GM21447 (cell line): Measurements from ENCODE around the gene TRPC4.

Source experiments
- ATAC-seq: cut with Tn5 transposase; IDR thresholded peaks from one replicate; pipeline ENCODE4 v1.9.1; 2021; ENCODE audit not compliant: unreplicated experiment

TRPC4 gene

DNA sequence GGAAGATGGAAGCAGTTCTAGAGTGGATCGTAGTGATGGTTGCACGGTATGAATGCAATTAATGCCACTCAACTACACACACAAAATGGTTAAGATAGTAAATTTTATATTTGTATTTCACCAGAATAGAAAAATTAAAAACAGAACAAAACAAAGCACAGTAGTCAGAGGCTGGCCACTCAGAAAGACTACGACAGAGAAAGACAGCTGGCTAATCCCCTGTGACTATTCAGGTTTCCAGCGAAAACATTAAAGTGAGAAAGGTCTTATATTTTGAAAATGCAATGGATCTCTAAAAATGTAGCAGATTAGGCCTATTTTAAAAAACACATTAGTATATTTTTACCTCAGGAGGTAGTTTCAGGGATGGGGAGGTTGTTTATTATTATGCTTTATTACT is 139.7 kb downstream of the TRPC4 start:
- no peak for ATAC-seq

DNA sequence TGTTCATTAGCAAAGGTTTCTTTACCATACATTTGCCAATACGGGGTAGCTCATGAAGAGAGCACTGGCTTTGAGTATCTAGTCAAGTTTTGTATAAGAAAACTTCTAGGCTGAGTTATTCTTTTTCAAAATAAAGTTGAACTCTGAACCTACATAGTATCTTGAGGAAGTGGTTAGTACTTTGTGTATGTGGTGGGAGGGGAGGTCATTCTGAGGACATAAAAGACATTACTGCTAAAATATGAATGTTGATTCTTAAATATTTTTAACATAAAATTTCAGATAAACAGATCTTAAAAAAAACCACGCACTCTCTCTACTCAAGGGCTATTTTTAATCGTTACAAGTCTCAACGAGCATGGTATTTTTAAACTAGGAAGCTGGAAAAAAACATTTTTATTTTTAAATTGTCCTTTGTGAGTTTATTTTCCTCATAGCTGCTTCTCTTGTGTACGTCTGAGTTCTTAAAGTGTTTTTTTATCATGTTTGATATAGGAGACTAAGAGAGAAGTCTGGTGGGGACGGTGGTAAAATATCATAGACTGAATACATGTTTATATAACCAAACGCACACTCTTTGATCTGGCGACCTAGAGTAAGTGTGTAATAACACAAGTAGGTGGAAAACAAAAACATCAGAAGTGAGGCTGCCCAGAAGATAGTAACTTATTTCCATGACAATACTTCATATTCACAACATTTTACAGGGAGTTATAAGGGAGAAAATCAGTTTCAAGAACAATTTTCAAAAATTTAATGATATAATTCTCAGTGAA is 153.0 kb downstream of the TRPC4 start:
- no peak for ATAC-seq

DNA sequence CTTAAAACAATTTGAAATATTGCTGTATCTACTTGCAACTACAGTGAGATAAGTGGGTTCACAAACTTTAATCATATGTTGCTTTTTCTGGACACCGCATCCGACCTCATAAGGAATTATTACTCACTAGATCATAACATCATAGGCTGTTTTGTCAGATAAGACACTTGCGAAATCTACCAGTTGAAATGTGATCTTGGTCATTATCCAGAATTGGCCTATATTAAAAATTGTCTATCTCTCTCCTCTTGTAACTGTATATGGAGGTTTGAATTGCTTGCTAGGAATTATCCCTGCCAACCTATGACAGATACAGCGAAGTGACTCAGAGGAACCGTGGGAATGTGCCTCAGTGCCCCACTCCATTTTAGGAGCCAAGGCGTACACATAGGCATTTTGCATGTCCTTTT is 154.0 kb downstream of the TRPC4 start:
- no peak for ATAC-seq

DNA sequence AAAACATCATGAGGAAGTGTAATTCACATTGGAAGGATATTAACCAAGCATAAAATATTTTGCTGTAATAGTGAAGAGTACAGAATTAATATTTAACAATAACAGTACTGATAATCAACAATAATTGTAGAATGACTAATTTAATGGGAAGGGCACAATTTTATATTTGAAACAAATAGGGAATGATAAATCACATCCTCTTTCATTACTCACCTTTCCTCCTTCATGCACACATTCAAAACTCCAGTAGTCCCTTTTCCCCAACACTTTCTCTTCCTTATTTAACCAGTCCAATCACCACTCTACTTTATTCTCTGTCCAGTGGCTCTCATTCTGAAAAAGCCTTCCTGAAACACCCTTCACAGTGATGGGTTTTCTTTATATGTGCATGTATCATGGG is 160.3 kb downstream of the TRPC4 start:
- no peak for ATAC-seq

DNA sequence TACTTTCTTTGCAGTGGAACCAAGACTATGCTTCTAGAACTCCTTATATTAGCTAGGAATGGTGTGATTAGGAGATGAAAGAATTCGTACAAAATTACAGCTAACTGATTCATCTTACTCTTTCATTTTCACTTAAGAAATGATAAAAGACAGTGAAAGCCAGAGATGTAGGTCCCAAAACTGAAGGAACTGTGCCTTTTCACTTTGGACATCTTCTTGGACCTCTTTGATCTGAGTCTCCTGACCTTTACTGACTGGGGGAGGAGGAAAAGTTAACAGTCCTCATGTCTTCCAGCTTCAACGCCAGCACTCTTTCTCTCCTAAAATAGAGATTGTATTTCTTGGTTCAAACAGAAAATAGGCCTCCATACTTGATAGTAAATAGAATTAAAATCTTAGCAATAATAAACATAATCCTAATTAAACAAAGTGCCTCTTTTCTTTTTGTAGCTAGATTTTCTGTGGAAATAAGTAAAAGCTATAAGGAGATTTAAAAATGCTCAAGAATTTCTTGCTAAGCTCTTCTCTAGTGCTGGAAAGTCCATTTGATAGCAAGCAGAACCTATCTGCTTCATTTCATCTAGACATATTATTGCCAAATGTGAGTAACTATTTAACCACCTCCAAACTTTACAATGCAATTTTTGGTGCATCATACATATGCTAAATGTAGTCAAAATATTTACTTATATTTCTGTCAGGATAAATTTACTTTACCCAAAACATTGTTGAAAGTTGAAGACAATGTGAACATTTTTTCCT is 161.7 kb downstream of the TRPC4 start:
- no peak for ATAC-seq

DNA sequence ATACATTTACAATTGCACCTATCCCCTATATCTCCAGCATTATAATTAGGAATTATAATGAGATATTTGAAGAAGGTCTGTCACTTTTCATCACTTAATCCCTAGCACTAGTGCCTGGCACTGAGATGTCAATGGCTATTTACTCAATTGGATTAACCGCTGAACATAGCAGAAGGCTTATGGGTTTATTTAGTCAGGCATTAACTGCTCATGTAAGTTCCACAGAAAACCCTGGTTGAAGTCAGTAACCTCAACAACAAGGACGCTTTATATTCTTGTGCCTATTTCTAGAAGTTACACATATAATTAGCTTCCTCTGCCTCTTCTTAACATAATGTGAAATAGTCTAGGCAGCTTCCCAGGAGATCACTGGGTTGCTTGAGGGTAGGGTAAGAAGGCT is 163.5 kb downstream of the TRPC4 start:
- ATAC-seq = no peak

DNA sequence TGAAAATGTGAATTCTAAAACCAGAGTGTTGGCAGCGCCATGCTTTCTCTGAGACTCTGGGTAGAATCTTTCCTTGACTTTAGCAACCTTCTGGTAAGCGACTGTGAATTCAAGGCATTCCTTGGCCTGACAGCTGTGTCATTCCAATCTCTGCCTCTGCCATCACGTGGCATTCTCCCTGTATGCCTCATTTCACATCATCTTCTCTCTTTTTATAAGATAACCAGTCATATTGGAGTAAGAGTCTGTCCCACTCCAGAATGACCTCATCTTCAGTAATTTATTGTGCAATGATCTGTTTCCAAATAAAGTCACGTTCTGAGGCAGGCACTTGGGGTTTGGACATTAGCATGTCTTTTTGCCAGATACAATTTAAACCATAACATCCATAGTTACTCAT is 167.6 kb downstream of the TRPC4 start:
- ATAC-seq = no peak

DNA sequence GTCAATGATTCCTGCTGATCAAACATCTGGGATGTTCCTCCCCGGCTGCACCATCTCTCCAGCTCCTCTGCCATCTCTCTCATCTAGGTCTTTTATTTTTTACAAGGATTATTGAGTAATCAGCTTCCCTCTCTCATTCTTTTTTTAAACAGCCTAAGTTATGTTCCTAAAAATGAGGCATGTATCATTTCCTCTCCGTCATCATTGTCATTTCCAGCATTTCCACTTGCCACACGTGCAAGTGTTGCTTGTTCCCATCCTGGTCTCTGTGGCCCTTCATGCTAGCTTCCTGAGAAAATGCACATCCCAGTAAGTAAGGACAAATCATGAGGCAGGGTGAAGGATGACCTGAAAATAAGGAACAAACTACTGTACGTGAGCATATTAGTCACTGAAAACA is 168.3 kb downstream of the TRPC4 start:
- ATAC-seq = no peak

DNA sequence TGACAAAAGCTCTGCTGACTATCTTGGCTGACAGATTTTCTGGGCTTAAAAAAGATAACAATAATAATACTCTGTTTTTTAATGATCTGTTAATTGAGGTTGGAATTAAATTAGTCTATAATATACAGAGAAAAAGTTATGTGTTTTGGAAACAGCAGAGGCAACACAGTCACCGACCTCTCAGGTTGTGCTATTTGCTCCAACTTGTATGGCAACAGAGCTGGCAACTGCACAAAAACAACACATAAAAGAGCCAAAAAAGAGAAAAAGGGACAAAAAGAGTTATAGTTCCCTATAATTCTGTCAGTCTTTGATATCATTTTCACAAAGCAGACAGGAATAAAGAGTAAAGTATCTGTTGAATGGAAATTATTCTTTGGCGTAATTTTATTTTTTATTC is 168.7 kb downstream of the TRPC4 start:
- no peak for ATAC-seq

DNA sequence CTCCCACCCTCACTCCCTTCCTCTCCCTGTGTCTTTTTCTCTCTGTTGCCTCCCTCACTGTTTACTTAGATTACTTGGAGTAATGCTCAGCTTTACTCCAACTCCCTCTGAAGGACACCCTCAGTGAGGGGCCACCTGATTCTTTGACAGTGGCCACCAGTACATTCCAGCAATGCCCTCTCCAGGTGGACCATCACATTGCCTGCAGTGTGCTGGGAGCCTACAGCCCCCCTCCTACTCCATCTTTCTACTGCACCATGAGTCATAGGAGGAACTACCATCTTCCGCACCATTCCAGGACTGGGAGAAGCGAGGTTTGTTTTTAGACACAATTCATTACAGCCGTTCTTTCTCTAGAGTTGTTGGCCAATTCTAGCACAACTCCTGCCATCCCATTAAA is 174.4 kb downstream of the TRPC4 start:
- no peak for ATAC-seq

DNA sequence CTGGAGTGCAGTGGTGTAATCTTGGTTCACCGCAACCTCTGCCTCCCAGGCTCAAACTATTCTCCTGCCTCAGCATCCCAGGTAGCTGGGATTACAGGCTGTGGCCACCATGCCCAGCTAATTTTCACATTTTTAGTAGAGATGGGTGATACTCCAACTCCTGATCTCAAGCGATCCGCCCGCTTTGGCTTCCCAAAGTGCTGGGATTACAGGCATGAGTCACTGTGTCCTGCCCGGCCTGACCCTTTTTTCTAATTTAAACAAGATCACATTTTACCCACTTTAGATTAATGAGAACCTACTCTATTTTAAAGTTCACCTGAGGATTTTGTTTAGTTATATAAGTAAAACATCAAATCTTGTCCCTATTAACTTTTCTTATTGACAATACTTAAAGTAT is 179.2 kb downstream of the TRPC4 start:
- ATAC-seq = no peak

DNA sequence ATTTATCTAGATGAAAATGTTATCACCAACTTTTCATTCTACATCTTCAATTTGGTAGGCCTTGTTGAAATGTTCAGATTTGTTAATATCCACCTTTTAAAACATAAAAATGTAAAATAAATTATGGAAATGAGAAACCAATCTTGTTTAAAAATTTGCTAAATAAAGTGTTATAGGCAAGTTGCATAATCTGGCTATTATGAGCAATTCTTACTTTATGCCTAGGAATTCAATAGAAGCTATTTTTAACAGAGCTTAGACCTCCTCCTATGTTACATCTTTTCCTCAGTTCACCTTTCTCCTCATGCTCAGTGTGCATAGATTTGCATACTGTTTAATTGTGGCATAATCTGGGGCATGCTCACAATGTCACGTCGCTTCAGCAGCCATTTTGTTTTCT is 183.1 kb downstream of the TRPC4 start:
- no peak for ATAC-seq

DNA sequence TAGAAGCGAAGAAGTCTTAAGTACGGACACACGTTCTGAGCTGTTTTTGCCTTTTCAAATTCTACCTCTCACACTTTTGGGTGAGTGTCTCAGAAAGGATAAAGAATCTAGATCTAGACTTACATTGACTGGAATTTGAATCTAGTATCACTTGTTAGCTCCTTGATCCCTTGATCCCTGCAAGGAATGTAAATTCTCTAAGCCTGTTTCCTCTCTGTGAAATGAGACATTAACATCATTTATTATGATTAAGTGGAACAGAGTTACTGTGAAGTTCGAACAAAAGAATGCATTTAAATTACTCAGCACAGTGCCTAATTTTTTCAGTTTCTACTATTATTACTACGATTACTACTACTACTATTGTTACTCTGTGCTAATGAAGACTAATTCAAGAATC is 184.4 kb downstream of the TRPC4 start:
- no peak for ATAC-seq

DNA sequence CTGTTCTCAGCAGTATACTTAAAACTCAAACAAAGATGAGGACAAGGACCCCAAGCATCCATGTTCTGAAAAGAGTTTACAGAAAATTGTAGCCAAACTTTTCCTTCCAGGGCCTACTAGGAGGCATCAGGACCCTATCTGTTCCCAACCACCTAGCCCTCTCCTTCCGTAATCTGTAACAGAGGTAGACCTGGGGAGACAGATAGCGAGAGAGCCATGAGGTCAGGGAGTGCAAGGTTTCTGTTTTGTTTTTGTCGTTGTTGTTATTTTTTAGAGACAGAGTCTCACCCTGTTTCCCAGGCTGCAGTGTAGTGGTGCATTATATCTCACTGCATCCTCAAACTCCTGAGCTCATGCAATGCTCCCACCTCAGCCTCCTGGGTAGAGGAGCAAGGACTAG is 187.1 kb downstream of the TRPC4 start:
- no peak for ATAC-seq

DNA sequence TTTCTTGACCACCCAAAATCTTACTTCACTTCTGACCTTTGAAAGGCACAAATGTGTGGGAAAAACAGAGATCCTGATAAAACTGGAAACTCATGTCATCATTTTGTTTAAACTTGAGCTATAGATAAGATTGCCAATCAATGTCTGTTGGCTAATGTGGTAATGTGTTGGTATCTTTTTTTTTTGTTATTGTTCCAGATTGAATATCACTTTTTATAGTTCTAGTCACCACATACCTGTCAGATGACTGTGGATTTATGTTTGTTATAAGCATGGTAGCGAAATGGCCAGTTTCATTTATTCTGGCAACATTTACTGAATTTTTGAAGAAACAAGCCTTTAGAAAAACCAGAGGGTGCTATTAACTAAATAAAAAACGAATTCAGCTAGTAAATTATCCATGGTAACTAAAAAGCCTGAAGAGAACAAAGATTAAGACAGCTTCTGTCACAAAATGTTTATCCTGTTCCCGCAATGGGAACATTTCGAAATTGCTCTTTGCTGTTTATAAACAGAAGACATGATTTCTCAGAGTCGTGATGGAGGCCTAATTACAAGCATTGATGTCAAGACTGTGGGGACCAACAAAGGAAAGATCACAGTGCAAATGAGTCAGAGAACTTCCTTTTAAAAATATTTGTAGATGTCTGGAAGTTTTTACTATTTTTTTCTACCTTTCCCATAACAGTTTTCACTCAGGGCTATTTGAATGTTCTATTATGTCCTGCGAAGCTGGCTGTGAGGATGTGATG is 188.1 kb downstream of the TRPC4 start:
- ATAC-seq = no peak

DNA sequence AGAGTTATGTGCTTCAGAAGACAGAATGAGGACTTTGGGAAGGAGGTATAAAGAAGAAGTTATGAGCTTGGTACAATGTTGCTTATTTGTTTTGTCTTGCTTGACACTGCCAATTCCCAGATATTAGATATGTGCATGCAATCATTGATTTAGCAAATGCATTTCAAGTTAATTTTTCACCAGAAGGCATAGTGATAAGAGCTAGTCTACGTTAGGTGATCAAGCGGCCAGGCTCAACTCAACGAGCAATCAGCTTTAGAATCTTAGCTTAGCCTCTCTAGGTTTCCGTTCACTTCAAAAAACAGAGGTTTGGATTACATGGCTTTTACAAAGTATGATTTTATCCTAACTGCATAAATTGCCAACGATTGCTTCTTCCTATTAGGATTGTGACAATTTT is 189.4 kb downstream of the TRPC4 start:
- ATAC-seq = no peak

DNA sequence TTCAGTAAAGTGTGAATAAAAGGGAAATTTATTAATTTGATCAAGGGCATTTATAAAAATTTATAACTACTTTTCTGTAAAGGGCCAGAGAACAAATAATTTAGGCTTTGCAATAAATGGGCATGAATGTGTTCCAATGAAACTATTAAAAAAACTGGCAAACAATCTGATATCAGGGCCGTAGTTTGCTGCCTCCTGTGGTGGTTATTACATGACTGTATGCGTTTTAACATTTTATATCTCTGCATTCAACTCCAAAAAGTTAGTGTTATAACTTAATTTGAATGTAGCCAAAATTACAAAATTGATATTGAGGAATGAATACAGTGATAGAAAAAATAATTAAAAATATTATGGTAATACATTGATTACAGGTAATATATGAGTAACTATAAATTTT is 190.5 kb downstream of the TRPC4 start:
- ATAC-seq = no peak

DNA sequence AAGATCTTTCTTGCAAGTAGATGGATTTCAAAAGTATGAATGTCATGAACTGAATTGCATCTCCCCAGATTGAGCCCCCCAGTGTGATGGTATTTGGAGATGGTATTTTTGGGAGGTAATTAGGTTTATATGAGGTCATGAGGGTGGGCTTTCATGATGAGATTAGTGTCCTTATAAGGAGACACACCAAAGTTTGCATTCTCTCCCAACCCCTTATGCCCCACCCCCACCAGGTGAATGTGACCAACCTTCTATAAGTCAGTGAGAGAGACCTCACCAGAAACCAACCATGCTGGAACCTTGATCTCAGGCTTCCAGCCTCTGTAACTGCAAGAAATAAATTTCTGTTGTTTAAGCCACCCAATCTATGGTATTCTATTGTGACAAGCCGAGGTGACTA is 199.7 kb downstream of the TRPC4 start:
- no peak for ATAC-seq

DNA sequence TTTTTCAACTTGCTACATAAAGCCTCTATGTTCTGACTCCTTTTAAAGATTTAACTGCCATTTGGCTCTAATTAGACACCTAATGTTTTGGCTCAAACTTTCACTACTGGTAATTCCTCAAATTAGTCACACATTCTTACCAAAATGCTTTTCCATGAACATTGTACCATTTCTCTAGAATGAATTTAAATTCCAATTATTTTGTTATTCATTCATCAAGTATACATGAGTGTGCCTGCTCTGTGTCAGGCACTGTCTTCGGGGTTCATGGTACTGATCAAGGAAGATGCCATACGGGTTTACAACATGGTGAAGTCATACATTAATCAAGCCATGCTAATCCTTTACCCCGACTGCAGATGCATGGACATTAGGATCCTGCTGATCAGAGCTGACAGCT is 201.9 kb downstream of the TRPC4 start:
- no peak for ATAC-seq

DNA sequence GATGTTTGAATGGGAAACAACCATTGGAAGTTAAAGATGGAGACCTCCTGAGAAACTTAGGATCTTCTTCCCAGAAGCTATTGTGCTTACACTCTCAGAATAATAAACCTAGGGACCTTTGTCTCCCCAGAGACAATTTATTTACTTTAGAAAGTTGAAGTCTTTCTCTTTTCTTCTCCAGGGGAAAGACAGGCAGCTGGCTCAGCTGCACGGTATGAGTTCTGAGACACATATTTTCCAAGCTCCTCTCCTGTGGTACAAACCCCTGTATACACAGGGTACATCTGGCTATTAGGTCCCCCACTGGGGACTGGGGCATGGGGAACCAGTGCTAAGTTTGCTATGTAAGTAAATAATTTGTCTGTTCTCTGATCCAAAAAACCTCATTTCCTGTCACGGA is 203.5 kb downstream of the TRPC4 start:
- no peak for ATAC-seq

DNA sequence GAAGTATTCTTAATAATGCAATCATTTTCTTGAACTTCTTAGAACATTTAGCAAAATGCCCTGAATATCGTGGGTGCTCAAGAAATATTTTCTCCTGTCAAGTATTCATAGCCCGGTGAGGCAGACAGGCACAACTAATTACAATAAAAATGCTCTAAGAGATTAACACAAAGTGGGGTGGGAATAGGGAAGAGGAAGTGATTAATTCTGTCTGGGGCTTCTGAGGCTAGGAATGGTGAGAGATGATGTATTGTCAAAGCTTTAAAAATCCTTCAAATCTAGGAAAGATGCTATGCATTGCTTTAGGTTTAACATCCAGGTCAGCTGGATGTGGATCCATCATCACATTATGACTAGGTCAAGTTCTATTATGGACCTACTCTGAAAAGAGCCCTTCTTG is 204.2 kb downstream of the TRPC4 start:
- no peak for ATAC-seq

DNA sequence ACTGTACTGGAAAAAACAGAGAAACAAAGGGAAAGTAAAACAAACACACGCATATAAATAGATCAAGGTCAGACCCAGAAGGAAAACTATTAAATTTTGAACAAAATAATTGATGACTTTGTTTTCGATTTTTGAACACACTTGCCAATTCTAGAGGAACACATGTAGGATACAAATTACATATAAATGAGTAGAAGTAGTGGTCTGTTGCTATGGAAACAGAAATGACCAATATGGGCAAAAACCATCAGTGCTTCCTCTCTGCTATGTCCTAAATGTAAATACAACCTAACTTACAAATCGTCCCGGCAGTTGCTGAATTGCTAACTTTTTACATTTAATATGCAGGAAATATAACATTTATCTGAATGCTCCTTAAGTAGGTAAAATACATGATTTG is 205.8 kb downstream of the TRPC4 start:
- no peak for ATAC-seq
